ENCODE measurements around the gene NIN.
"Not testable (repeated sequence)": the region's sequence is repeated elsewhere in the genome, so short reads cannot be mapped to it uniquely, and the experiment has no call there.

Gene NIN

GRCh38 chr14:50705026-50705593, 125.9 kb downstream of the NIN start:
- DNase-seq, result no peak

- DNase-seq, result no peak
These were observed 126.4 kb downstream of the NIN start for GRCh38 chr14:50704454-50705010.

DNA sequence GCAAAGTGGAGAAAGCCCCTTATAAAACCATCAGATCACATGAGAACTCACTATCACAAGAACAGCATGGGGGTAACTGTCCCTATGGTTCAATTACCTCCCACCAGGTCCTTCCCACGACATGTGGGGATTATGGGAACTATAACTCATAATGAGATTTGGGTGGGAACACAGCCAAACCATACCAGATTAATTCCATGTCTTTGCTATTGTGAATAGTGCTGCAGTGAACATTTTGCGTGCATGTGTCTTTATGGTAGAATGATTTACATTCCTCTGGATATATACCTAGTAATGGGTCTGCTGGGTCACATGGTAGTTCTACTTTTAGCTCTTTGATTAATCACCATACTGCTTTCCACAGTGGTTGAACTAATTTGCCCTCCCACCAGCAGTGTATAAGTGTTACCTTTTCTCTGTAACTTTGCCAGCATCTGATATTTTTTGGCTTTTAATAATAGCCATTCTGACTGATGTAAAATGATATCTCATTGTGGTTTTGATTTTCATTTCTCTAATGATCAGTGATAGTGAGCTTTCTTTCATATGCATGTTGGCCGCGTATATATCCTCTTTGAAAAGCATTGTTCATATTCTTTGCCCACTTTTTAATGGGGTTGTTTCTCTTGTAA, 133.2 kb downstream of the NIN start:
- DNase-seq, result no peak

DNA sequence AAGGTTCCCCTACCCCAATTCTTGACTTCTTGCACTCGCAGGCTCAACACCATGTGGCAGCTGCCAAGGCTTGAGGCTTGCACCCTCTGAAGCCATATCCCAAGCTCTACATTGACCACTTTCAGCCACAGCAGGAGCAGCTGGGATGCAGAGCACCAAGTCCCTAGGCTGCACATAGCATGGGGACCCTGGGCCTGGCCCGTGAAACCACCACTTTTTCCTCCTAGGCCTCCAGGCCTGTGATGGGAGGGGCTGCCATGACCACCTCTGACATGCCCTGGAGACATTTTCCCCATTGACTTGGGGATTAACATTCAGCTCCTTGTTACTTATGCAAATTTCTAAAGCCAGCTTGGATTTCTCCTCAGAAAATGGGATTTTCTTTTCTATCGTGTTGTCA, 136.7 kb downstream of the NIN start:
- DNase-seq, result not testable (repeated sequence)

- no peak for DNase-seq
These were observed 142.1 kb downstream of the NIN start for GRCh38 chr14:50688875-50689274.

DNA sequence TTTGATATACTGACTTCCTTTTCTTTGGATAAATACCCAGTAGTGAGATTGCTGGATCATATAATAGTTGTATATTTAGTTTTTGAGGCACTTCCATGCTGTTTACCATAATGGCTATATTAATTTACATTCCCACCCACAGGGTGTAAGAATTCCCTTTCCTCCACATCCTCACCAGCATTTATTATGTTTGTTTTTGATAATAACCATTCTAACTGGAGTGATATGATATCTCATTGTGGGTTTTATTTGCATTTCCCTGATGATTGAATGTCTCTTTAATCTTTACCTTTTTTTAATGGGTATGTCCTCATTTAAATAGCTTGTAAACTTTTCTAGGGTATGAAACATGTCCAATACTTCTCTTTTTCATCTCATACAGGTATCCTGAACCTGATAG, 151.3 kb downstream of the NIN start:
- no peak for DNase-seq

- no peak for DNase-seq
These were observed 152.8 kb downstream of the NIN start for GRCh38 chr14:50678163-50678562.

- no peak for DNase-seq
These were observed 153.4 kb downstream of the NIN start for GRCh38 chr14:50677527-50678063.

- DNase-seq, result no peak
These were observed 154.0 kb downstream of the NIN start for GRCh38 chr14:50676814-50677516.

DNA sequence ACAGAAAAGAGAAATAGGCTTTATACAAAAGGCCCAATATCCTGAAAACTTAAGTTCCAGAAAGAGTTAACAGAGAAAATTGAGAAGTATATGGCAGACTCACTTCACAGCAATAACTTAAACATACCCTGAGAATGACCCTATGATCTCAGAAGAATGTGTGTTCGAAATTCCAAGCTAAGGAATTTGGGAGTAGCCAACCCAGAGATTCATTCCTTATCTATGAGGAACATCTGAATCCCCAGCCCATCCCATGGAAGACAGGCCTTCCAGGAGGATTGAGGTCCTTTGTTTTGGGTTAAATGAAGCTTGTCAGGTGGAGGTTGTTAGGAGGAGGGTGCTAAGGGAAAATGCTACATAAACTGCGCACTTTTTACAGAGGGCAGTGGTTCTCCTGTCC, 155.4 kb downstream of the NIN start:
- no peak for DNase-seq

GRCh38 chr14:50670866-50671256, 160.1 kb downstream of the NIN start:
- no peak for DNase-seq

DNA sequence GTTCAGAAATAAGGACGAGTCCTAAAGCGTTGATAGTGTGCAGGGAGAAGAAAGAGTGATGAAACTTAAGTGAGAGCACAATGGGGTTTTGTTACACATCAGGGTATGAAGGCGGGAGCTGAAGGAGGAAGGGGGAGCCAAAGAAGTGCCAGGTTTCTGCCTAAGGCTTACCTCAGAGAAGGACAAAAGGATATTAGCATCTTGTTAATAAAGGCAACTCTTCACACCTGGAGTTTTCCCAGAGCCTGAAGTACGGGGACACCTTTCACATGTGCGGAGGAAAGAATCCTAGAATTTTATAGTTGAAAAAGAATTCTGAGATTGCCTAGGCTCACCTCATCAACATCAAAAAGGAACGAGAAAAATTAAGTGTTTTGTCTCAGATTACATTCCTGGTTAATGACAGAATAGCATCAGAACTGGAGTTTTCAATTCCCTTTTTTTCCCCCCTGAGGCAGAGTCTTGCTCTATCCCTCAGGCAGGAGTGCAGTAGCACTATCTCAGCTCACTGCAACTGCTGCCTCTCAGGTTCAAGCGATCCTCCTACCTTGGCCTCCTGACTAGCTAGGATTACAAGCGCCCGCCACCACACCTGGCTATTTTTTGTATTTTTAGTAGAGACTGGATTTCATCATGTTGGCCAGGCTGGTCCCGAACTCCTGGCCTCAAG, 160.6 kb downstream of the NIN start:
- DNase-seq, result no peak

Measured in NCI-H1105 (cell line).